Measurements from ENCODE around the gene TRIM8. TPM values are rescaled to one million over a fixed set of nuclear protein-coding genes. Genes with fewer than 3 reads are reported as not detected.

The TRIM8 gene
- total RNA-seq, 3 donors from 2014 or later: 65.5 to 89.9 (median 71.3) TPM

GRCh38 chr10:102639537-102639936 is 4.7 kb upstream of the TRIM8 start:
- peaks cover 5% of the 10 kb centered on the region for H3K4me1 ChIP-seq (ENCODE audit: low read depth)
- ATAC-seq (no peak), DNase-seq (no peak)
- H3K4me3 ChIP-seq: no peak overlapping the region
- TF ChIP-seq, protein P1, sequence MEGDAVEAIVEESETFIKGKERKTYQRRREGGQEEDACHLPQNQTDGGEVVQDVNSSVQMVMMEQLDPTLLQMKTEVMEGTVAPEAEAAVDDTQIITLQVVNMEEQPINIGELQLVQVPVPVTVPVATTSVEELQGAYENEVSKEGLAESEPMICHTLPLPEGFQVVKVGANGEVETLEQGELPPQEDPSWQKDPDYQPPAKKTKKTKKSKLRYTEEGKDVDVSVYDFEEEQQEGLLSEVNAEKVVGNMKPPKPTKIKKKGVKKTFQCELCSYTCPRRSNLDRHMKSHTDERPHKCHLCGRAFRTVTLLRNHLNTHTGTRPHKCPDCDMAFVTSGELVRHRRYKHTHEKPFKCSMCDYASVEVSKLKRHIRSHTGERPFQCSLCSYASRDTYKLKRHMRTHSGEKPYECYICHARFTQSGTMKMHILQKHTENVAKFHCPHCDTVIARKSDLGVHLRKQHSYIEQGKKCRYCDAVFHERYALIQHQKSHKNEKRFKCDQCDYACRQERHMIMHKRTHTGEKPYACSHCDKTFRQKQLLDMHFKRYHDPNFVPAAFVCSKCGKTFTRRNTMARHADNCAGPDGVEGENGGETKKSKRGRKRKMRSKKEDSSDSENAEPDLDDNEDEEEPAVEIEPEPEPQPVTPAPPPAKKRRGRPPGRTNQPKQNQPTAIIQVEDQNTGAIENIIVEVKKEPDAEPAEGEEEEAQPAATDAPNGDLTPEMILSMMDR (IDR thresholded peaks at IDR 0.05): no peak
- intact Hi-C loops (cut with DNase I, micrococcal nuclease): no loop called here
- H3K9me3 ChIP-seq: no peaks in the 10 kb centered on the region
- H3K36me3 ChIP-seq (ENCODE audit: low read depth): peaks cover 3% of the 10 kb centered on the region

- H3K4me1 ChIP-seq (ENCODE audit: low read depth): peaks cover 5% of the 10 kb centered on the region
- DNase-seq (peak in 2 of 3 donors; percentile 8 to 58), ATAC-seq (no peak)
- no peaks in the 10 kb centered on the region for H3K9me3 ChIP-seq
- H3K4me3 ChIP-seq: no peak overlapping the region
- TF ChIP-seq, protein P1 (IDR thresholded peaks at IDR 0.05): no peak
- intact Hi-C loops (cut with DNase I, micrococcal nuclease): no loop called here
- peaks cover 3% of the 10 kb centered on the region for H3K36me3 ChIP-seq (ENCODE audit: low read depth)
Measured at GRCh38 chr10:102641402-102641801, 2.9 kb upstream of the TRIM8 start.

GRCh38 chr10:102641880-102642735 is 2.2 kb upstream of the TRIM8 start:
- ATAC-seq (peak; percentile 68), DNase-seq (peak; percentile 99 to 100 (median 99))
- intact Hi-C loops (cut with DNase I, micrococcal nuclease): no loop called here
- peaks cover 9% of the 10 kb centered on the region for H3K4me1 ChIP-seq (ENCODE audit: low read depth)
- H3K4me3 ChIP-seq: peak overlapping the region; percentile 77
- H3K36me3 ChIP-seq (ENCODE audit: low read depth): peaks cover 3% of the 10 kb centered on the region
- no peaks in the 10 kb centered on the region for H3K9me3 ChIP-seq
- TF ChIP-seq, protein P1 (IDR thresholded peaks at IDR 0.05): no peak

GRCh38 chr10:102642736-102643335 is 1.4 kb upstream of the TRIM8 start:
- Histone ChIP-seq H3K4me3 (peak overlapping the region; percentile 77), H3K9me3 (no peaks in the 10 kb centered on the region), H3K36me3 (ENCODE audit: low read depth) (peaks cover 3% of the 10 kb centered on the region), H3K4me1 (ENCODE audit: low read depth) (peaks cover 16% of the 10 kb centered on the region)
- DNase-seq (peak; percentile 73 to 81 (median 80)), ATAC-seq (no peak)
- TF ChIP-seq, protein P1 (IDR thresholded peaks at IDR 0.05): no peak
- intact Hi-C loops (cut with DNase I, micrococcal nuclease): no loop called here

DNA sequence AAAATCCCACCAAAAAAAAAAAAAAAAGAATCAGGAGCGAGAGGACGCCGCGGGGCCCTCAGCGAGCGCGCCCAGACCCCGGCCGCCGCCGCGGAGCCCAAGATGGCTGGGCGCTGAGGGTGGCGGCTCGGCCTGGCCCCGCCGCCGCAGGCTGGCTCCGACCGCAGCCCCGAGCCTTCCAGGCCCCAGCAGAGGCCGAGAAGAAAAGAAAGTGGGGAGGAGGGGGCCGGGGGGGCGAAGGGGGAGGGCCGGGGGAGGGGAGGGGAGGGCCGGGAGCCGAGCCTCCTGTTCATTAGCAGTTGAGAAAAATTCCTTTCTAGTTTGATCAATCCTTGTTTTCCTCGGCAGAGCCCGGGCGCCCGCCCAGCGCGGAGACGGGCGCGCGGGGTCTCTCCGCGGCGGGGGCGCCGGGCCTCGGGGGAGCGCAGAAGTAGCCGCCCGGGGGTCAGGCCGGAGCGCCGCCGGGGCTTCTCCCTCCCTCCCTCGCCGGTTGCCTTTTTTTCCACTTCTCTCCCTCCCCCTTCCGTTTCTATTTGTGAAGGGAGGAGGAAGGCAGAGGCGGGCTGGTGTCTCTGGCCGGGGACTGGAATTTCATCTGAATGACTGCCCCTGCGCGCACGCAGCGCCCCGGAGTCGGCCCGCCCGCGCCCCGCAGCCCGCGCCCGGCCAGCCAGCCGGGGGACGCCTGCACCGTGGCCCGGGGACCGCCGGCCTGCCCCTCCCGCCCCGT is 778 bp upstream of the TRIM8 start:
- TF ChIP-seq, protein P1 (IDR thresholded peaks at IDR 0.05): no peak
- Histone ChIP-seq H3K36me3 (ENCODE audit: low read depth) (peaks cover 3% of the 10 kb centered on the region), H3K9me3 (no peaks in the 10 kb centered on the region), H3K4me3 (peak overlapping the region; percentile 77), H3K4me1 (ENCODE audit: low read depth) (peaks cover 23% of the 10 kb centered on the region)
- intact Hi-C loops (cut with DNase I, micrococcal nuclease): no loop called here
- DNase-seq: peak; percentile 71 to 82 (median 78)
- peak; percentile 1 for ATAC-seq

Measured in mucosa of descending colon (tissue), 3 donors.